Neural progenitor cell (in vitro differentiated cells): ENCODE results near the gene DLX1.

Experiments
- EZH2 ChIP-seq: fragments of 200-600 bp; sonication (generic); IDR thresholded peaks from 2 replicates; pipeline ENCODE4 v1.6.1; 2017; ENCODE audit warnings: antibody characterized with exemption, mild to moderate bottlenecking, moderate library complexity
- TF ChIP-seq, protein P1 (sequence below): fragments of 200-600 bp; sonication (generic); IDR thresholded peaks from 2 replicates; pipeline ENCODE4 v1.5.1; 2017; ENCODE audit warnings: antibody characterized with exemption, mild to moderate bottlenecking

DNA sequence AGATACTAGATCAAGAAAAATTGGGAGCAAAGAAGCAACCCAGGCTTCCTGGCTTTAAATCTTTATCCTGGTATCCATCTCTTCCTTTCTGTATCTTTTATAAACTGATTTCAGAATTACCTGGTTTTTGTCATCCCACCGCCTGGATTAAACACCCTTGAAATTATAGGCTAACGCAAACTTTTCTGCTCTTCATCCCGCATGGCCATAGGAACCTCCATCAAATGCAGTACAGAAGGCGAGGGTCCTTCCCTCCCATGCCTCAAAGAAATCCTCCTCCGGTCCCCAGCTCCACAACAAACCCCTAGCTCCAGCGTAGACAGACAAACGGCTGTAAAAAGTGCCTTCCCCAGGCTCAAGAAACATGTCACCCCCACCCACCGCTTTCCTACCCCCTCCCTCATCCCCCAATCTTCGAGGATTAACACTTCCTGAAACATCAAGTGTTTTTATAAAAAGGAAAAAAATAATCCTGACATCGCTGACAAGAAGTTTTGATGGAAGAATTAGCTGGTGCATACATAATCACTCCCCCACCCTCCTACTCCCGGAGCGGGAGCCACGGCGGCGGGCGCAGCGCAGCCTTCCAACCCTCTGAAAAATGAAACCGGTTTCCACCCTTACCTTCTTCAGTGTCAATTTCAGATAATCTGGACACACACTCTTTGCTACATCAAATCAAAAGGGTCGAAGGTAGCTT is 7.6 kb downstream of the DLX1 start:
- no peak for TF ChIP-seq EZH2
- TF ChIP-seq, protein P1, sequence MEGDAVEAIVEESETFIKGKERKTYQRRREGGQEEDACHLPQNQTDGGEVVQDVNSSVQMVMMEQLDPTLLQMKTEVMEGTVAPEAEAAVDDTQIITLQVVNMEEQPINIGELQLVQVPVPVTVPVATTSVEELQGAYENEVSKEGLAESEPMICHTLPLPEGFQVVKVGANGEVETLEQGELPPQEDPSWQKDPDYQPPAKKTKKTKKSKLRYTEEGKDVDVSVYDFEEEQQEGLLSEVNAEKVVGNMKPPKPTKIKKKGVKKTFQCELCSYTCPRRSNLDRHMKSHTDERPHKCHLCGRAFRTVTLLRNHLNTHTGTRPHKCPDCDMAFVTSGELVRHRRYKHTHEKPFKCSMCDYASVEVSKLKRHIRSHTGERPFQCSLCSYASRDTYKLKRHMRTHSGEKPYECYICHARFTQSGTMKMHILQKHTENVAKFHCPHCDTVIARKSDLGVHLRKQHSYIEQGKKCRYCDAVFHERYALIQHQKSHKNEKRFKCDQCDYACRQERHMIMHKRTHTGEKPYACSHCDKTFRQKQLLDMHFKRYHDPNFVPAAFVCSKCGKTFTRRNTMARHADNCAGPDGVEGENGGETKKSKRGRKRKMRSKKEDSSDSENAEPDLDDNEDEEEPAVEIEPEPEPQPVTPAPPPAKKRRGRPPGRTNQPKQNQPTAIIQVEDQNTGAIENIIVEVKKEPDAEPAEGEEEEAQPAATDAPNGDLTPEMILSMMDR = no peak
